Stimulated activated CD4-positive, alpha-beta T cell treated with anti-CD3 and anti-CD28 coated beads, Interleukin-12 subunit alpha, Interleukin-12 subunit beta, amount 100 ng/mL, for 4 hours (primary cell): Measurements from ENCODE around the gene MYOD1.

Experiments used
- DNase-seq: peaks from one replicate; pipeline ENCODE4 v3.0.0-alpha.2; 2020

Gene MYOD1

DNA sequence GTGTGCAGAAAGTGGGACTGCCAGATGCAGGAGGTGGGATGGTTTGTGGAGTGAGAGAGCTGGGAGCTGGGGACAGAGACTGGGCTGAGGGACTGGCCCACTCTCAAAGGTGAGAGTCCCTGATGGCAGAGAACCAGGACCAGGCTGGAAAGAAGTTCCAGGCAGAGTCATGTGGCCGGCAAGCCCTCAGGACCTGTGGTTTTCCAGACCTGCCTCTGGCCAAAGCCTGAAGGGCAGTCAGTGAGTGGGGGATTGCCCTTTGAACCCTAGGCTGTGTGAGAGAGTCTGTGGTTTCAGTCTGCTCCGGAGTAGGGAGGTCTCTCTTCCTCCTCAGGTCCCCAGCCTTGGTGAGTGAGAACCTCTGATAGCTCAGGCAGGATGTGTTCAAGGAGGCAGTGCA lies 32.2 kb downstream of the MYOD1 start:
- no peak for DNase-seq

DNA sequence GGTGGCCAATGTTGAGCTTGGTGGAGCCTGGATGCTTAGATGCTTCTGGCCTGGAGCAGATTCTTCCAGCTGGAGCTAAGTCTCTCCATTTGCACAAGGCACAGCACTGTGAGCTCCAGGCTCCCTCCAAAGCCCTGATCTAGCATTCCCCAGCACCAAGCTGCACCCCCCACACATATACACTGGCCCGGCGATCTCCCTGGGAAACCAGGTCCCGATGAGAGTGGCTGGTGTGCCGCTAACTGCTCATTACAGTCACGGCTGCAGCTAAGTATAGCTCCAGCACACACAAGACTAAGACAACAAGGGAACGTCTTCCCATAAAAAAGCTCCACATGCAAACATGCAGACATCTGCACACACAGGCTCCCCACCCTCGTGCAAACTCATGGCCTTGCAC lies 32.8 kb downstream of the MYOD1 start:
- no peak for DNase-seq

DNA sequence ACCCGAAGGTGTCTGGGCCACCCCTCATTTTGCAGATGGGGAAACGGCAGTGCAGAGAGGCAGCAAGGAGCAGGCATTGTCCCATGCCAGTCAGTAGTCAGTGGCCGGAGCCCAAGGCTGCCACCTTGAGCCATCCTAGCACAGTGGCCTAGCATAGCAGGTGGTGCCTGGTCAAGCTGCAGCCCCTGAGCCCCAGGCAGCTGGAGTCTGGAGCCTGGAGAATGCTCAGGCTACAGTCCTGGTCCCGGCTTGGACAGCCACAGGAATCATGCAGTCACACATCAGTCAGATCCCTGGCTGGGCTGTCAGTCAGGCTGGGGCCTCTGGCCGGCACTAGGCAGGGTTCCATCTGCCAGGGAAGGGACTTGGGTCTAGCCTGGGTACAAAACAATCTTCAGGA lies 33.8 kb downstream of the MYOD1 start:
- DNase-seq, result no peak

DNA sequence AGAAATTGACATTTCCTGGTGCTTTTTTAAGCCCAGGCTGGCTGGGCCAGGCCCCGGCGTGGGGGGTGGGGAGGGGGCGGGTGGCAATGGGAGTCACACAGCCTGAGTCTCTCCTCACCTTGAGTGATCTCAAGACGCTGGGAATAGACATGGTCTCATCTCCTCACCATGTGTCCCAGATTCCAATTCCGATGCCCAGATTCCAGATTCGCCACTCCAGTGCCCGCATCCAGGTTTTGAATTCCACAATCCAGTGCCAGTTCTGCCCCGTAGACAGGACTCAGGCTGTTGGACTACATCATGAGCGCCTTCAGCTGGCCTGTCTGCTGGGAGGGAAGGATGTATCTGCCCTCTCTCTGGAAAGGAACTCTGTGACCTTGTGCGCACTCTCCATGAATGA lies 34.3 kb downstream of the MYOD1 start:
- no peak for DNase-seq

DNA sequence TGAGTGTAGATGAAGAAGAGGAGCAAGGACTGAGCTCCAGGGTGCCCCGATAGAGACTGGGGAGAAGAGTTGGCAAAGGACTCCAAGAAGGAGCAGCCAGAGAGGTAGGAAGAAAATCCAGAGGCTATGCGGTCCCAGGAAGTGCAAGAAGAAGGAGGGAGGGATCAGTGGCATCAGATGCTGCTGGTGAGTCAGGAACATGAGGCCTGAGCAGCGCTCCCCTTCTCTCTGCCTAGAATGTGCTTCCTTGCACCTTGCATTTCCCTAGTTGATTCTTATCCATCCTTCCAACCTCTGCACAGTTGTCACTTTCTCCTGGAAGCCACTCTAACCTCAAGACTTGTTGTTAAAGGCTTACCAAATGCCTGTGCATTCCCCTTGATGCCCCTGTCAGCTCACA lies 36.5 kb downstream of the MYOD1 start:
- no peak for DNase-seq

DNA sequence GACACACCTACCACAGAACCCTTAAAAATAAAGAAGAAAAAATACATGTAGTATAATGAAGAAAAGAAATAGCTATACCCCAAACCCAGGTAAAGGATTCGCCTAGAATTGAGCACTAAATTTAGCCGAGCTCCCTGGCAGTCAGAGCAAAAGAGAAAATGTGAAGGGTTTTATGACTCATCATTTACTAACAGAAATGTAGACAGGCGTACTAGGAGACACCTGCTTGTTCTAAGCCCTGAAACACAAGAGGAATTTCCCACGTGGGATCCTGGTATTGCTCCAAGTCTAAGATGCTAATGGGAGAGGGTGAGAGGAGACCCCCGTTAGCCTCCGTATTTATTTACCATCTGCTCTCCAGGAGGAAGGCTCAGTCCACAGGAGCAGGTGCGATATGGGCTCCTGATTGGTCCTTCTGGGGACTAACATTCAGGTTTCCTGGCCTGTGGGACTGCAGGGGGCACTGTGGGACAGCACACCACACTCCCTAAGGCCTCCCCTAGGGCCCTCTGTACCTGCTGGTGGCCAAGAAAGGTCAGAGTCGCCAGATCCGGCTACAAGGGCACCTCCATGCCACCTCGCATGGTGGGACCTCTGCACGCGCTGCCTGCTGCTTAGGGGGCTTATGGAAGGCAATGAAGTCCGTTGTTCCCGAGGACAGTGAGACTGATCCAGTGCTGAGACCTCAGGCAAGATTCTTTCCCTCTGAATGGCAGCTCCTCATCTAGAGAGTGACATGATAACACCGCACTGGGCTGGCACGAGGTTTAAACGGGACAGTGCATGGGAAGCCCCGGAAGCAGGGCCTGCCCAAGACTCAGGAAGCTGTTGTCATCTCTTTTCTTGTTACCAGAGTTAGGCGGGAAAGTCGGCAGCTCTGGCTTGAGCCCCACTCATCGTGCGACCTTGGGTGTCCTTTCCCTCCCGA lies 41.0 kb downstream of the MYOD1 start:
- no peak for DNase-seq

DNA sequence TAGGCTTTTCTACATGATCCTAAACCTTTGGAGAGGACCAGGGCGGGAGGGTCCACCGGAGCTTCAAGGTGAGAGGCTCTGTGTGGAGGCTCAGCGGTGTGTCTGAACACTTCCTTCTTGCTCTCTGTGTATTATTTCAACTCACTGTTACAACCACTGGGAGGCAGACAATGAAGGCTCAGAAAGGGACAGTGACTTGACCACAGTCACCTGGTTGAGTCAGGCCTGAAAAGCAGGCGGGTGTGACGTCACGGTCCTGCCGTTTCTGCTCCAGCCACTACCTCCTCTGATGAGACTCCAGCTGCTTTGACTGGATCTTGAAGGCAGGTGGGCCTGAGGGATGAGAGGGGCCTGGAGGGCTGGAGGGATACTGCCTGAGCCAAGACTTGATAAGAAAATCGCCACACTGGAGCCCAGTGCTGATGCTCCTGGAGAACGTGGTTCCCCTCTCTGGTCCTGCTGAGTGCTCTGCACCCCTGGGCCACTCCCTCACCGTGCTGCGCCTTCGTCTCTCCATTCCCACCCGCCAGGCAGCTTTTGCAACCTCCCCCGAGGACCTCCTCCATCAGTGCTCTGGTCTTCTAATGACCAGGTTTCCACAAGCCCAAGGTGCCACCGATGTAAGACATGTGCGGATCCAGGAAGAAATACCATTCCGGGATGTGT lies 43.1 kb downstream of the MYOD1 start:
- DNase-seq, result no peak

DNA sequence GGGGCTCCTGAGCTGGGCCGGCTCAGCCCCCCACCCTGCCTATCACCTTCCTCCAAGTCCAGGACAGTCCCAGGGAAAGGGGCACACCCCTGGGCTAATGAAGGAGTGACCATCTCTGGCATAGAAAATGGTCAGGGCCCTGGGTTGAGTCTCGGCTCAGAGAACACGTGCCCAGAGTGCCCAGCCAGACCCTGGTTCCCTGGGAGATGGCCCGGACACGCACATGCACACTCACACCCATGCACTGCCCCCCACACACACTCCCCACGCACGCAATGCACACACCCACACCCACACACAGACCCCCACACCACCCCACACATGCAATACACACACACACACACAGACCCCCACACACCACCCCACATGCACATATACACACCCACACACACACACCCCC lies 43.9 kb downstream of the MYOD1 start:
- DNase-seq, result no peak

DNA sequence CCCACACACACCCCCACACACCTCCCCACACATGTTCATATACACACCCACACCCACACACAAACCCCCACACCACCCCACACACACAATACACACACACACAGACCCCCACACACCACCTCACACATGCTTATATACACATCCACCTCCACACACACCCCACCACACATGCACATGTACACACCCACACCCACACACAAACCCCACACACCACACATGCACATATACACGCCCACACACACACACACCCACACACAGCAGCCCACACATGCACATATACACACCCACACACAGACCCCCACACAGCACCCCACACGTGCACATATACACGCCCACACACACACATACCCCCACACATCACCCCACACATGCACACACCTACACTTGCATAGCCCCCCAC lies 44.3 kb downstream of the MYOD1 start:
- DNase-seq, result no peak

DNA sequence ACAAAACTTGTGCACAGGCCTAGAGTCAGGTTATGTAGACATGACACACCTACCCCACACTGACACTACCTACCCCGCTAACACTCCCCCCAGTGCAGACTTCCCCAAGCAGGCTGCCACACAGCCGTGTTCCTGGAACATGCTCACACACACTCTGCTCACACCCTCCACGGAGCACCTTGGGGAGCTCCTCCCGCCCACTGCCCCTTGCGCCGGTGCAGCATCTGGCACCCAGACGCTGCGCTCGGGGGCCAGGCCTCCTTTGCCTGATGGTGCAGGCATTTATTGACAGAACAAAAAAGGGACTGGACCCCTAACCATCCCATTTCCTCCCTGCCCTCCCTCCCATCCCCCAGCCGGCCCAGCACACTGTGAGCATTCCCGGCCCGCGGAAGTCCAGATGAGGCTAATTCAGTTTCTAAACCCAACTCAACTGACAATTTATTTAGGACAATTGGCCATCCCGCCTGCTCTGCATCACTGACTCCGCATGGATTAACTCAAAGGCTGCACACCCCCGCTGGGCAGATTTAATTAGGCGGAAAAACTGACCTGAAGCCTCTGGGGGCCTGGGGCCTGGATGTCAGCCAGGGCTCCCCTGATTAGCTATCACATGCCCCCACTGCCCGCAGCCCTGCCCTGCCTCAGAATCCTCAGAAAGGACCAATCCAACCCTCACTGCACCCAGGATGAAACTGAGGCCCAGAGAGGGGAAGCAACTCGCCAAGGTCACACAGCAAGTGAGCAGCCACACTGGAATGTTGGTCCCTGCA lies 45.3 kb downstream of the MYOD1 start:
- DNase-seq, result no peak

DNA sequence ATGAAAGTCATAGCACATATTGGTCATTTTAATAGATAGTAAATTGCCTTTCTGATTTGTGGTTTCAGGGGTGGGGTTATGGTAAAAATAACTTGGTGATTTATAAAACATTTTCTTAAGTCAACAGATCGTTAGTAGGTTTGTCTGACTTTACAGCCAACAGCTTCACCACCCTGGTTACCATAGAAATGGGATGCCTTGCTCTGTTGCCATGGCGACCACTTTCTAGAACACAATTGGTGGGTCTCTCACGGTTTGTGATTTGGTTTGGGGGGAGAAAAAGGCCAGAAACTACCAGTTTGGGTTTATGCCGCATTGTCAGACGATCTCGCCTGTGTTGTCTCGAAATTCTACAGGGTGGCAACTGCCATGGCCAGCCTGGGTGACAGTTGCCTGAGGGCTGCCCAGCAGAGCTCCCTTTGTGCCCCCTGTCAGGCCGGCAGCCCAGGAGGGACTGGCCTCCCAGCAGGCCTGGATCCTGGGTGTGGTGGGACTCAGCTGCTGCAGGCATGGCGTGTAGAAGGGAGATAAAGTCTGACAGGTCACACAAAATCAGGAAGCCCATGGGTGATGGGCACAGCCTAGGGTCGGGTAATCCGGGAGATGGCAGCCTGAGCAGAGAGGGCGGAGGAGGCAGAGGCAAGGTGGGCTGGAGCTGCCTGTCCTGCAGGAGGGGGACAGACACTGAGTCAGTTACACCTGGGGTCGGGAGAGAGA lies 46.1 kb downstream of the MYOD1 start:
- DNase-seq, result no peak

DNA sequence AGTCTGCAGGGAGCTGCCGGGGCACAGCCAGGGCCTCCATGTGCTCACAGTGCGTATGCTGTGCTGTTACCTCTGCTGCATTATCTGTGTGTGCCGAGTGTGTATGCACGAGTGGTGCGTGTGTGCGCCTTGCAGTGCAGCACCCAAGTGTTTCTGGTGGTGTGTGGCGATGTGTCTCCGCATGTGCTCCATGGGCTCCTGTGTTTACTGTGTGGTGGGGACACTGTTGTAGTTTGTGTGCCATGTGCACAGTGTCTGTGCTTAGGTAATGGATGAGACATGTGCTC lies 46.6 kb downstream of the MYOD1 start:
- no peak for DNase-seq

DNA sequence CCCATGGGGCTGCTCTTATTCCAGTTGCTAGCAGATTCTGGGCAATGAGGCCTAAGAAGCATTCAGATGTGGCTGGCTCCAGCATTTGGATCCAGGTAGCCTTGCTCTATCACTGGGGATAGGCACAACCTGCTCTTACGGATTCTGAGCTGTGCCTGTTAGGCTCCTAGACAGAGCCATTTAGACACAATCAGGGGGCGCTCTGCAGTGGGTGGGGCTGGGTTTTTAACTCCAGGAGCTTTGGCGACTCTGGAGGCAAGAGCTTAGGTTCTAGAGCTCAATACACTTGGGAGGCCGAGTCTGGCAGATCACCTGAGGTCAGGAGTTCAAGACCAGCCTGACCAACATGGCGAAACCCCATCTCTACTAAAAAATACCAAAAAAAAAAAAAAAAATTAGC lies 47.2 kb downstream of the MYOD1 start:
- no peak for DNase-seq

DNA sequence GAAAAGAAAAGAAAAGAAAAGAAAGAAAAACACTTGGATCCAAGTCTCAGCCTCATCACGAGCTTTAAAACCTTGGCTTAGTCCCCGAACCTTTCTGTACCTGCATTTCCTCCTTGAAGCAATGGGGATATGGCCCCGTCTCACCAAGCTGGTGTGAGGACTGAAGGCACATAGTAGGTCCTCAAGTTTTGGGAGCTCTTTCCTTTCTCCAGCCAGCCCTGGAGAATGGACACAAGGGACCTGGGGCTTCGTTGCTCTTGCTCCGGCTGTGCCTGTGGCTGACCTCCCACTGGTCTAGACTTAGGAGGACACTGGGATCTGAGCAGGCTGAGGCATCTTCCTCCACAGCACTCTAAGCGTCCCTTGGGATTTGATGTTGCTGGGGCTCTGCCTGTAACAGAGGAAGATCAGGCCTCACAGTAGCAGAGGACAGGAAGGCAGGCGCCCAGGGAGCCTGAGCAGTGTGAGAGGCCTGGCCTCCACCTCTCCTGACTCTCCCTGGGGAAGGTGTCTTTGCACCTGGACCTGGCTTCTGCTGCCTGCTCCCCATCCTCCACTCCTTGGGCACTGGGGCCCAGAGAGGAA lies 48.0 kb downstream of the MYOD1 start:
- no peak for DNase-seq

DNA sequence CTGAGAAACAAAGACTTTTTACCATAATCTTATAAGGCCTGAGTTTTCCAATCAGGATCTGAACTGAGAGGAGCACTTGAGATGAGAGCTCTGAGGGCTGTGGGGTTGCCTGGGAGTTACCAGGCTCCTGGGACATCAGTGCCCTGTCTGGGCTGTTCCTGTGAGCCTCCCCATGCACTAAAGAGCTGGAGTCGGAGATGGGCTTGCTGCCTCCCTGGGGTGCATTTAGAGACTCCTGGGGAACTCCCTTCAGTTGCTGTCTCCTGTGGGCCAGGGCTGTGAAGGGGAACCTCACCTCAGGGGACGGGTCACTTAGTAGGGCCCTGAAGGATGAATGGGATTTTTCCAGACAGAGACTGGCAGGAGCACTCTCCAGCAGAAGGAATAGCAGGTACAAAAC lies 48.5 kb downstream of the MYOD1 start:
- no peak for DNase-seq

DNA sequence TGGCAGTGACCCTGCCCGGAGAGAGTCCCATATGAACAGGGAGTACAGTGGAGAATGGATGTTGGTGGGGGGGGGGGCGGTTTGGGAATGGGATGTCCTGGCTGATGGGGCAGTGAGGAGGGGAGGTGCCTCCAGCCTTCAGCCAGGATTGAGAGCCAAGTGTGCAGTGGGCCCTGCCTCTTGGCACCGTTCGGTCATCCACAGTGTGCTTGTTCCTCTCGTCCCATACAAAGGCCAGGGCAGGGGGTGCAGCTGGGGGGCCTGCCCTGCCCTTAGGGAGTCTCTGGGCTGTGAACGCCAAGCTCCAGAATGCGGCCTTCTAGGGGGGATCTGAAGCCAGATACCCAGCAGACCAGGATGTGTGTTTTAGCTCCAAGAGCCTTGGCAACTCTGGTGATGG lies 49.2 kb downstream of the MYOD1 start:
- no peak for DNase-seq

DNA sequence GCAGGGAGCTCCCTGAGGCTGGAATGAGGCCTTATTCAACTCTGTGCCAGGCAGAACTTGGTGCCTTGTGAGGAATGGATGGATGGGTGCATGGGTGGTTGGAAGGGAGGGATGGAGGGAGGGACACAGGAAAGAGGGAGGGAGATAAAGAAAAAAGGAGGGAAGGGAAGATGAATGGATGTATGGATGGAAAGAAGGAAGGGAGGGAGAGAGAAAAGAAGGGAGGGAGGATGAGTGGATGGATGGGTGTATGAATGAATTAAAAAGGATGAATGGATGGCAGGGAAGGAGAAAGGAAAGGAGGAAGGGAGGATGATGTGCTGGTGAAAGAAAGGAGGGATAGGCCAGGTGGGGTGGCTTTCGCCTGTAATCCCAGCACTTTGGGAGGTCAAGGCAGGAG lies 49.8 kb downstream of the MYOD1 start:
- no peak for DNase-seq

DNA sequence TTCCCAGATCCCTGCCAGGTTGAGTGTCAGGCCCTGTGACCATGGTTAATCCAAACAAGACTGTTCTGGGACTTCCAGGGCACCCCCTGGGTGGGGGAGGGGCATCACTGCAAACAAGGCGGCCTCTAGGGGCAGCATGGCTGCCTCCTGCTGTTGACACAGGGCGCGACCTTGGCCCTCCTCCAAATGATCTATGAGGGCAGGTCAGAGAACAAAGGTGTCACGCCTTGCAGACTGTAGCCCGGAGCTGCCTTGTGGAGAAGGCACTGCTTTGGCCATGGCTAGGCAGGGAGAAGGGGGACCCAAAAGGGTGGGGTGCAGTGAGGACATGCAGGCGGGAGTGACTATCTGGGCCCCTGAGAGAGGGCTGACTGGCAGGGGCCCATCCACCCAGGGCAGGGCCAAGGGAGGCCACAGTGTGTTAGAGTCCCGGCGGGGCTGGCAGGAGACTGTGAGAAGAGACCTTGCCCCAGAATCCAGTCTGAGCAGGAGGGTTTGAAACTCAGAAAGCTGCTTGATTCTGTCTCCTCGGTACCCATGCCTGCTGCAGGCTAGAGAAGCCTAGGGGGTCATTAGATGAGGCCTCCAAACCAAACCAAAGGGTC lies 50.8 kb downstream of the MYOD1 start:
- no peak for DNase-seq

DNA sequence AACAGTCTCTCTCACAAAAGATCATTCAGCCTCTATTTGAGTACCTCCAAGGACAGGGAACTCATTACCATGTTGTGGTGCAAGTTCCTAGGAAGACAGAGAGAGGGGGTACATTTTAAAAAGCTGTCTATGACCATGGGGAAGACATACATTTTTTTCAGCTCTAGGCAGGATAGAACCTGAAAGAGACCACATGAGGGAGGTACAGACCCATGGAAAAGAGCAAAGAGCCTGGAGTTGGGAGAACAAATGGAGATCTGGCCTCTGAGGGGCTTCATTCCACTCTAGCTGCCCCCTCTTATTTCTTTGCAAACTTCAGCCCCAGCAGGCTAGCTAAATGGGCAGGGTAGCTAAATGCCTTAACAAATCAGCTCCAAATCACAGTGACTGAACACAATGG lies 51.5 kb downstream of the MYOD1 start:
- DNase-seq, result no peak

DNA sequence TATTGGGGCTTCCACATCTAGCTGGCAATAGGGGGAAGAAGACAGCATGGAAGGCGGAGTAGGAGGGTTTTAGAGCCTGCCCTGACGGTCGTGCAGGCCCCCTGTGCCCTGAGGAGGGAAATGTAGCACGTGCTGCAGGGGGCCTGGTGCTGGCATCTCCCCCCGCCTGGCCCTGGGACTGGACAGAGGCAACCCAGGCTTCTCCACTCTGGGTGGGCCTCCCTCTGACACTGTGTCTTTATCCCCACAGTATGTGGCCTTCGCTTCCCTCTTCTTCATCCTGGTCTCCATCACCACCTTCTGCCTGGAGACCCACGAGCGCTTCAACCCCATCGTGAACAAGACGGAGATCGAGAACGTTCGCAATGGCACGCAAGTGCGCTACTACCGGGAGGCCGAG lies 52.0 kb downstream of the MYOD1 start:
- no peak for DNase-seq
